HG02840 (cell line): ENCODE results near the gene SCARB2.
A peak's percentile ranks its signal among the peaks of the same experiment; 100 is the strongest.

ENCODE experiments used
- ATAC-seq: cut with Tn5 transposase; IDR thresholded peaks from one replicate; pipeline ENCODE4 v1.9.1; 2021; ENCODE audit warnings: mild to moderate bottlenecking, moderate library complexity, moderate number of reproducible peaks; ENCODE audit not compliant: unreplicated experiment, low FRiP score

SCARB2 gene

DNA sequence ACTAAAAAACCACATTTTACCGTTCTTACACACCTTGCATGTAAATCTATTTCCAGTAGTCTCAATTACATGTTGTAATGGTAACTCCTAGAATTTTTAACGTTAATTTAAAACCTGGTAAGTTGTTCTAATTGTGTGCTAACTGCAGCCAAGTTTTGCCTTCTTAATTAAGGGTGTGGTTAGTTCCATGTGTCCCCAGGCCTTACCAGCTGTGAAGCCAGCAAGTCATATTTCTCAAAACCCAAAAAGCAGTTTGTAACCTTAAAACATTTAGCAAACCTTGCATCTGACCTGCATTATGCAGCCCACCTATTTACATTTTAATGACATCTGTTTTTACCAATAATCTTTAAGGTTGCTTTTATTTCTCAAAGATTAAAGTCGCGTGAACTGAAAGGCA, 19.5 kb upstream of the SCARB2 start:
- no peak for ATAC-seq

DNA sequence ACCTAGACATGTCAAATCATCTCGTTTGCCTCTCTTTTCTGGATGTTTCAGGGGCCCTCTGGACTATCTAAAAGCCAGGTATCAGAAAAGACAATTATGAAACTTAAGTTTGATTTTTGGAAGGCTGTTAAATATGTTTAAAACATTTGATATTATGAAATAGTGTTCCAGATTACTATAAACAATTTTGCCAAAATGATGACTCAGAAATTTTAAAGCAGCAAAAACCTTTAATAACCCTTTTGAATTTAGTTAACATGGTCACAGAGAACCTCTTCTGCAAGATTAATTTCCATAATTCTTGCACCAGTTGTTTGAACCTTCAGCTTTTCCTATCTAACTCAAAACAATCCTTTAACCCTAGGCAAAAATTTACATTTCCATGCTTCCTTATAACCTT, 19.1 kb upstream of the SCARB2 start:
- no peak for ATAC-seq

GRCh38 chr4:76226418-76226817, 12.8 kb upstream of the SCARB2 start:
- ATAC-seq = no peak

GRCh38 chr4:76224171-76224570, 10.5 kb upstream of the SCARB2 start:
- no peak for ATAC-seq

DNA sequence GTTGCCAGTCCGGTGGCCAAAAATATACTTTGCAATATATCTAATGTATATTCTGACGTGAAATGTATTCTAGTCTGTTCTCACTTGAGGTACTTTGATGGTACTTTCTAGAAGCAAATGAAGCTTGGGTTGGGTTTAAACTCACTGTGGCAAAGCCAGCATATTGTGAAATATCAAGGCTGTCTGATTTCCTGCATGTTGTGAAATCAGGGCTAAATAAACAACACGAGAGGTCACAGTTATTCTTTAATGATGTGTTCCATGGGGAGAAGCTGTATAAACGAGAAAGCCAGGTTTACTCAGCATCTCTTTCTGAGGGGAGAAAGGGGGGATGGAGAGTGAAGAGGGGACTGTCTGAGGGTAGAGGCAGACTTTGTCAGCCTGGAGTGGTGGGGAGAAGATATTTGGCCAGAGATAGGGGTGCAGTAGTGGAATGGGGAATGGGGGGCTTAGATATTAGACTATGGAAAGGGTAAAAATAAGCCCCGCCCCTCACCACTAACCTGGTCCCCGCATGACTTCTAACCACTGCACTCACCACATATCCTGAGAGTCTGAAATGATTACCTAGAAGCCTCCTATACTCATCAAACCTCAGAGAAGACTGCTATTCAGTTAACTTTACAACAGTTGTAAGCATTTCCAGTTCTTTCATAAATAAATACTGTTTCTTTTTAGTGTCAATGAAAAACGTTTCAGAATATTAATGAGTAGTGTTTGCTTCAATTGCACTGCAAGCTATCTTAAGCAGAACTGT, 5.9 kb upstream of the SCARB2 start:
- no peak for ATAC-seq

- ATAC-seq = no peak
These were observed 3.6 kb upstream of the SCARB2 start for GRCh38 chr4:76216975-76217814.

DNA sequence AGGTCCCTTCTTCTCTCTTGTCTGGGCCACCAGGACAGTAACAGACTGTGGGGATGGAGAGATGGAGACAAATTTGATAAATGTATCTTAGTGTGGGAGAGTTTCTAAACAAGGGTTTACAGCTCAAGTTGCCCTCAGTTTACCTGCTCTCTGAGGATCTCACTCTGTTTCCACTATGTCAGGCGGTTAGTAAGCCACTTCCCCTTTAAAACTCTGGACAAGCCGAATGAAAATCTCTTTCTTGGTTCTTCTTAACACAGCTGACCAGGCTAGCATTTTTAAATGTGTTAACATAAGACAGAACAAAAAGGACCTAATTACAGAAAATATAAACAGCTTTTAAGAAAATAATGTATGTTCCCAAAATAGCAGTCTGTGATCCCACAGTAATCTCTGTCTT, 2.9 kb upstream of the SCARB2 start:
- ATAC-seq = no peak

- ATAC-seq = no peak
These were observed 1.5 kb upstream of the SCARB2 start for GRCh38 chr4:76215077-76215476.

DNA sequence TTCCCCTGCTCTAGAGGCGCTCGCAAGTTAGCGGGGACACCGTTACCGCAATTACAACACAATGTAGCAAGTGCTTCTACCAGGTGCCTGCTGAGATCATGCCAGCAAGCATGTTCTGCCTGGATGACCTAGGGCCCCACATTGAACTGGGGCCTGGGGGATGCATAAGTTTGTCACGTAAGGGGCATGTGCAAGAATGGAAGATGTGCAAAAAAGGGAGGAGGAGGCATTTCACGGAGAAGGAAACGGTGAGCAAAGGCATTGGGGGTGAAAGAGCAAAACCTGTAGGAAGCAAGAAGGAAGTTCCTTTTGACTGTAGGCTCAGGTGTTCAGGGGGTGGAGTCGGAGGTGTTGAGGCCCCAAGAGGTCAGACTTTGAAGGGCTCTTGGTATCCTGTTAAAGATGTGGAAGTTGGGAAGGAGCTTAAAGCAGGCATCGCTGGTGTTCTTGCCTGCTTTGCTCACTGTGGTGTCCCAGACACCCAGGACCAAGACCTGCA, 602 bp upstream of the SCARB2 start:
- peak; percentile 2 for ATAC-seq

DNA sequence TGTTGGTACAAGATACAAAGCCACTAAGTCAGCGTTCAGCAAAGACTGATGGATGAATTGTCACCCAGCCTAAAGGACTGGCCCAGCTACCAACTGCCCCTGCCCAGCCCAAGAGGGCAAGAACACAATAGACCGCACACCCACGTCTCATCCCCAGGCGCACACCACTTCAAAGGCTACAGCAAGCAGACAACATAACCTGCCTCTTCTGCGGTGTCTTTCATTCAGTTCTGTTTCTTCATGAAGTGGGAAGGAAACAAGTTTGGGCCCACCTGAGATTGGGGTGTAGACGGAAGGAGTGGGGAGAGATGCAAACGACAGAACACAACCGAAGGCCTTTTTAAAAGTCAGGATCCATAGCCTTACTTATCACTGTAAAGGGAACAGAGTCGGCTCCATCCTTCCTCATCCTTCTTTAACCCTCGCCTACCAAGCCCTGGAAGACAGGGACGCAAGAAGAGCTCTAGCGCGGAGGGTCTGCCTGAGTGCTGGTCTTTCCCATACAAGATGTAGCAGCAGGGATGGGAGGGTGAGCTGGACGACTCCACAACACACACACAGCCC, 691 bp downstream of the SCARB2 start:
- peak; percentile 1 for ATAC-seq

DNA sequence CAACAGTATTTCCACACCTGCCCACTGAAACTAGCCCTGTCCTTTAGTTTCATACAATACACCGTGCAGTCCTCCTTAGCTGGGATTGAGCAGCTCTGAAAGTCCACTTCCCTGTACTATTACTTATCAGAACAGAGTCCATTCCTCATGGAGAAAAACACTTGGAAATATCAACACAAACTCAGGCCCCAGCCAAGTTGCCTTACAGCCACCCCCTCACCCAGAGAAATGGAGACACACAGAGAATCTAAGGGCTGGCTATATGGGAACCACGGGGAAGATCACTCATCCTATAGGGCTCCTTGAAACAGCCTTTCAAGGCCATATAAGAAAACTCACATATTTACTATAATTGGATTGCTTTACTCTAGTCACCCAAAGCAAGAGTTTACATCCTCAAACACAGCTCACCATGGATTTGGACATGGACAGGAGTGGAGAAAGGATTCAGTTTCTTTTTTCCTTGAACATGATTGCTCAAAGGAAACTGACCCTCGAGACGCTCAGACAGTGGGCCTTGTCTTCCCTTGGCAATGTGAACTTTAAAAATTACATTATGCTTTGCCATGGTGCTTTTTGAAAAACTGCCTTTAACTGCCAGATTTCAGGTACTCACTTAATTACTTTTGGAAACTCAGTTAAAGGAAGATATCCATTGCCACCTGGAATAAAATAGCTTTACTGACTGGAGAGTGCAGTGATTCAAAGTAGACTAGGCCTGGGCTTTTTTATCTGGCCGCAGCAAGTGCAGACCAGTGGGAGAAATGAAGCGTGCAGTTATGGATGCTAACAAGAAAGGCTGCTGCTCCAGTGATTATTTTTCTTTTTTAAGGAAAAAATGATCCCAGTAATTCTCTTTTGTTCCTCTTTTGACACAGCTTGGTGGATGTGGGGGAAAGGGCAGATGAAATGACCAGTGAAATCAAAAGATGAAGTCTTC, 1.6 kb downstream of the SCARB2 start:
- no peak for ATAC-seq

DNA sequence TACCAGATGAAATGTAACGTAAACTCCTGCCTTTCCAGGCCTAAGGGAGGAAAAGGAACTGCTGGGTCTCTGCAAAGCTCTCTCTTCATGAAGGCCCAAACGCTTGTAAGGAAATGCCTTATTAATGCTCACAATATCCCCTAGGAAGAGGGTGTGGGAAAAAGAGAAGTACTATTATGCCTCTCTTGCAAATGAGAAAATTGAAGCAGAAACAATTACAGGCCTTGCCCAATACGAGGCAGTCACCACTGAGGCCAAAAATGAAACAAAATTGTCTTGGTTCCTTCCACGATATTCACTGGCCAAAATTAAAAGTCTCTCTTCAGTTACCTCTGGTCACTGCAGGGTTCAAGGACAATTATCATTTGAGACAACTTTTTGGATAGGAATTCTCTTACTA, 3.2 kb downstream of the SCARB2 start:
- ATAC-seq = no peak

- ATAC-seq = no peak
These were observed 3.7 kb downstream of the SCARB2 start for GRCh38 chr4:76209881-76210280.

GRCh38 chr4:76208005-76208765, 5.4 kb downstream of the SCARB2 start:
- no peak for ATAC-seq

GRCh38 chr4:76207549-76207948, 6.1 kb downstream of the SCARB2 start:
- ATAC-seq = no peak

DNA sequence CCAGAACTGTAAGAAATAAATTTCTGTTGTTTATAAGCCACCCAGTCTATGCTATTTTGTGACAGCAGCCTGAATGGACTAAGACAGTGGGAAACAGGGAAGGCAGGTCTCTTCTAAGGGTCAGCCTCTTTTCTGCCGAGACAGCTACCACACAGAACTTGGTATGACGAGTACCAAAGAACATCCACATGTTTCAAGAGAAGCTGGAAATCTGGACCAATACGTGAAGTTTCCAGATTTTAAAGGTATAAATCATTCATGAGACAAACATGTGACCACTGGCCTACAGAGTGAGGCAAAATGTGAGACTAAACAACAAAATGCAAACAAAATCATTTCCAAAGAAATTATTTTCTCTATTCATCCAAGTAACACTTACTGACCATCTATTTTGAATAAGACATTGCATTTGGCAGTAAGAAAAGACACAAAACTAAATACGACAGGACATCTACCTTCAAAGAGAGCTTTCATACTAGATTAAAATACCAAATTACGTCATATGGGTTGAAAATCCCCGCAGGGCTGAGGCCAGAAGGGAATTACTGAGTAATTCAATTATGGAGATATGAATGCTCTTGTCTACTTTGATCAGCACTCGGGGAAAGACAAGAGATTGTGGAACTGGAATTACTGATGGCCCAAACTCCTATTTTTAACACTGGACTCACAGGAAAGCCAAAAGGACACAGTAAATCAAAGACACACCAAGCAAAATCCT, 7.2 kb downstream of the SCARB2 start:
- no peak for ATAC-seq

DNA sequence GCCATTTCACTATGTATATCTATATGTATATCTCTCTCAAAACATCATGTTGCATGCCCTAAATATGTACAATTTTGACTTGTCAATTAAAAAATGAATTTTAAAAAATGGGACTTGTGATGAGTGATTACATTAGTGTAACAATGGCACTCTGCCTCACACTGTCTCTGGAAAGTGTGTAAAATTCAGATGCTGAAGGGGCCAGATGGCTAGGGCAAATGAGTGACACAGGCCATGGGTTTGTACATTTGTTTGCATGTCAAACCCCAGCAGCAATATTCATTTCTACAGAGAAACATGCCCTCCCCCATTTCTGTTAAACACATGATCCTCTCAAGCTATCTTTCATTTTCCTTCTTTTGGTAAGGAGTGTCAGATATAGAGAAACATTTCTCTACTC, 8.1 kb downstream of the SCARB2 start:
- no peak for ATAC-seq

DNA sequence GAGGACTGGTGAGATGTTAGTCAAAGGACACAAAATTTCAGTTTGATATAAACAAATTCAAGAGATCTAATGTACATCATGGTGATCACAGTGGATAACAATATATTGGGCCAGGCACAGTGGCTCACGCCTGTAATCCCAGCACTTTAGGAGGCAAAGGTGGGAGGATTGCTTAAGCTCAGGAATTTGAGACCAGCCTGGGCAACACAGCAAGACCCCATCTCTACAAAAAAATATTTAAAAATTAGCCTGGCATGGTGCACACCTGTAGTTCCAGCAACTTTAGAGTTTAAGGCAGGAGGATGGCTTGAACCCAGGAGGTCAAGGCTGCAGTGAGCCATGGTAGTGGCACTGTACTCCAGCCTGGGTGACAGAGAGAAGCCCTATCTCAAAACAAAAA, 8.7 kb downstream of the SCARB2 start:
- ATAC-seq = no peak

DNA sequence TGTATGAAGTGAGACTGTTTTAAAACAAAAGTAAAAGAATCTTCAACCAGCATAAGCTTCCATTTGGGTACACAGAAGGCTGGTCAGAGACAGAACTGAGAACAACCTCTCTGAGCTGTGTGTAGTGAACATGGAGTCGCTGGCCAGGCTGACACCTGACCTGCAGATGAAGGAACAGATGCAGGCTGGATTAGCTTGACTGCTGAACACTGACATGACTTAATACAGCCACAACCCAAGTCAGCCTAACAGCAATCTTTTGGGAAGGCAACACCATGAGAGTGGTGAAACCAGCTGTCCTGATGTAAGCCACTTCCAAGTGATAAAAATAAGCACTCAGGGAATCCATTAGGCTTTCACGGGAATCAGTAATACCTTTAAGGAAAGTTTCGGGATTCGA, 10.1 kb downstream of the SCARB2 start:
- ATAC-seq = no peak
